HG03457 (cell line): ENCODE results near the gene DLK2.
A peak's percentile ranks its signal among the peaks of the same experiment; 100 is the strongest.
"Not testable (repeated sequence)": the region's sequence is repeated elsewhere in the genome, so short reads cannot be mapped to it uniquely, and the experiment has no call there.

Experiments
- ATAC-seq: cut with Tn5 transposase; IDR thresholded peaks from one replicate; pipeline ENCODE4 v1.9.1; 2021; ENCODE audit warnings: moderate number of reproducible peaks; ENCODE audit not compliant: unreplicated experiment

Gene DLK2

GRCh38 chr6:43428874-43429273 lies 26.5 kb downstream of the DLK2 start:
- ATAC-seq, result no peak

GRCh38 chr6:43428112-43428570 lies 27.2 kb downstream of the DLK2 start:
- ATAC-seq, result no peak

- ATAC-seq, result peak; percentile 79
Observed at GRCh38 chr6:43427406-43428111, 27.8 kb downstream of the DLK2 start, which contains the start of gene ABCC10. ABCC10 (plus strand) TSS chr6:43427541; CDS start chr6:43427979, 438 bp downstream.

GRCh38 chr6:43426928-43427405 lies 28.4 kb downstream of the DLK2 start:
- no peak for ATAC-seq

DNA sequence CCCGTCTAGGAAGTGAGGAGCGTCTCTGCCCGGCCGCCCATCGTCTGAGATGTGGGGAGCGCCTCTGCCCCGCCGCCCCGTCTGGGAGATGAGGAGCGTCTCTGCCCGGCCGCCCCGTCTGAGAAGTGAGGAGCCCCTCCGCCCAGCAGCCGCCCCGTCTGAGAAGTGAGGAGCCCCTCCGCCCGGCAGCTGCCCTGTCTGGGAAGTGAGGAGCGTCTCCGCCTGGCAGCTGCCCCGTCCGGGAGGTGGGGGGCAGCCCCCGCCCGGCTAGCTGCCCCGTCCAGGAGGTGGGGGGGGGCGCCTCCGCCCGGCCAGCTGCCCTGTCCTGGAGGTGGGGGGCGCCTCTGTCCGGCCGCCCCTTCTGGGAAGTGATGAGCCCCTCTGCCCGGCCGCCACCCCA lies 30.3 kb downstream of the DLK2 start:
- not testable (repeated sequence) for ATAC-seq

DNA sequence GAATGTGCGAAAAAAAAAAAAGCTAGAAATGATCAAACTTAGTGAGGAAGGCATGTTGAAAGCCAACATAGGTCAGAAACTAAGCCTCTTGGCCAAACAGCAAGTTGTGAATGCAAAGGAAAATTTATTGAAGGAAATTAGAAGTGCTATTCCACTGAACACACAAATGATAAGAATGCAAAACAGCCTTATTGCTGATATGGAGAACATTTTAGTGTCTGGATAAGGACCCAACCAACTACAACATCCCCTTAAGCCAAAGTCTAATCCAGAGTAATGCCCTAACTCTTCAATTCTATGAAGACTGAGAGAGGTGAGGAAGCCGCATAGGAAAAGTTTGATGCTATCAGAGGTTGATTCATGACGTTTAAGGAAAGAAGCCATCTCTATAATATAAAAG lies 33.5 kb downstream of the DLK2 start:
- no peak for ATAC-seq

- no peak for ATAC-seq
Observed at GRCh38 chr6:43420012-43420709, 35.2 kb downstream of the DLK2 start.

DNA sequence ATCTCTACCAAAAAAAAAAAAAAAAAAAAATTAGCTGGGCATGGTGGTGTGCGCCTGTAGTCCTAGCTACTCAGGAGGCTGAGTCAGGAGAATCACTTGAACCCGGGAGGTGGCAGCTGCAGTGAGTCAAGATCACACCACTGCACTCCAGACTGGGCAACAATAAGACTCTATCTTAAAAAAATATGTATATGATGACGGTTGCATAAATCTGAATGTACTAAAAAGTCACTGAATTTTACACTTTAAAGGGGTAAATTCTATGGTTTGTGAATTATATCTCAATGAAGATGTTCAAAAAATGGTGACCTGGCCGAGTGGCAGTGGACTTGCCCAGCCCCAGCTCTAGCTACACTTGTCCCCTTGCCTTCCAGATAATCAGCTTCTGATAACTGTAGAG lies 38.4 kb downstream of the DLK2 start:
- no peak for ATAC-seq

DNA sequence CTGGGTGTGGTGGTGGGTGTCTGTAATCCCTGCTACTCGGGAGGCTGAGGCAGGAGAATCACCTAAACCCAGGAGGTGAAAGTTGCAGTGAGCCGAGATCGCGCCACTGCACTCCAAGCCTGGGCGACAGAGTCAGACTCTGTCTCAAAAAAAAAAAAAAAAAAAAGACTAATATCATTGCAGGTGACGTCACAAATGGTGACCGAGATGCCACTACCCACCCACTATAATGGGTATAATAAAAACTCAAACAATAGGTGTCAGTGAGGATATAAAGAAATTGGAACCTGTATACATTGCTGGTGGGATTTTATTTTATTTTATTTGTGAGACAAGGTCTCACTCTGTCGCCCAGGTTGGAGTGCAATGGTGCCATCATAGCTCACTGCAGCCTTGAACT lies 40.1 kb downstream of the DLK2 start:
- ATAC-seq, result not testable (repeated sequence)

DNA sequence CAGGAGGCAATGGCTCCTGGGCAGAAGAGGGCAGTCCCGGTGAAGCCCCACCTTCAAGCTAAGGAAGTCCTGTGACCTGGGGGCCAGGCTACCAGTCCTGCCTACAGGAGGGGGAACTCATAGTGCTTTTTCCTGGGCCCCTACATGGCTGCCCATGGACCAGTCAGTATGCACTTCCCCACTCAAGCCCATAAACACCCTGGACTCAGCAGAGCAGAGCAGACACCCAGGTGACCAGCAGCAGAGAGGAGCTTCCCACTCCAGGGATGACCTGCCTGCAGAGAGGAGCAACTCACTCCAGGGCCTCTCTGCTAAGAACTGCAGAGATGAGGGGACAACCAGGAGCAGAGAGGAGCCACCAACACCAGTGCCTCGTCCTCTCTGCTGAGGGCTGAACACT lies 42.3 kb downstream of the DLK2 start:
- no peak for ATAC-seq

- ATAC-seq, result no peak
Observed at GRCh38 chr6:43412541-43412940, 42.8 kb downstream of the DLK2 start.

- ATAC-seq, result not testable (repeated sequence)
Observed at GRCh38 chr6:43410776-43411175, 44.6 kb downstream of the DLK2 start.

GRCh38 chr6:43408259-43408658 lies 47.1 kb downstream of the DLK2 start:
- no peak for ATAC-seq

DNA sequence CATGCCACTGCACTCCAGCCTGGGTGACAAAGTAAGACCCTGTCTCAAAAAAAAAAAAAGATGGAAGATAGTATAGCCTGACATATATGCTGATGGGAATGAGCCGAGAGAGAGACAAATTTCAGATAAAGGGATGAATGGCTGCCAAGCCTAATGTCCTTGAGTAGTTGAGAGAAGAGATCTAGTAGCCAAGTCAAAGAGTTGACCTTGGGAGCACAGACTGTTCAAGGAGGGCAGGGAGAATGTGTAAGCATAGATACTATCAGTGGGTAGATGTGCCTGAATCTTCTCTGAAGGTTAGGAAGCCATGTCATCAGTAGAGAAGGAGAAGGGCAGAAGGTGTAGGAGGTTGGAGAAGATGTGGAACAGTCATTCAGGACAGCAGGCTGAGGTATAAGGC lies 48.1 kb downstream of the DLK2 start:
- no peak for ATAC-seq

DNA sequence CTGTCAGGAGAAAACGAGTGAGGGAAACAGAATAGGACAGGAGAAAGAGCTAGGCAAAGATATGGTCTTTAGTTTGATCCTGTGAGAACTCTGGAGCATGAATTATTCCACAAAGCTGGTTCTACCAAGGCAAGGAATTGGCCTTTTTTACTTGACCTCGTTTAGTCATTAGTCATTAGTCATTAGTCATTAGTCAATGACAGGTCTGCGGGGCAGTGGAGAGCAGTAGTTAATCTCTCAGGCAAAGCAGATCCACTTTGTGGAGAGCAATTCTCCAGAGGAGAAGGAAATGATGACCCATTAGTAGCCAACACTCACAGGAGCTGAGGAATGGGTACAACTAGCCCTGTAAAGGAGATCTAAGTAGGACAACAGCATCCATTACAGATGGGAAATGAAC lies 50.0 kb downstream of the DLK2 start:
- no peak for ATAC-seq

- no peak for ATAC-seq
Observed at GRCh38 chr6:43402820-43403219, 52.5 kb downstream of the DLK2 start.

GRCh38 chr6:43401730-43402129 lies 53.6 kb downstream of the DLK2 start:
- no peak for ATAC-seq
